ENCODE measurements around the gene GRIA3.
"Not testable (repeated sequence)": the region's sequence is repeated elsewhere in the genome, so short reads cannot be mapped to it uniquely, and the experiment has no call there.

Gene GRIA3

DNA sequence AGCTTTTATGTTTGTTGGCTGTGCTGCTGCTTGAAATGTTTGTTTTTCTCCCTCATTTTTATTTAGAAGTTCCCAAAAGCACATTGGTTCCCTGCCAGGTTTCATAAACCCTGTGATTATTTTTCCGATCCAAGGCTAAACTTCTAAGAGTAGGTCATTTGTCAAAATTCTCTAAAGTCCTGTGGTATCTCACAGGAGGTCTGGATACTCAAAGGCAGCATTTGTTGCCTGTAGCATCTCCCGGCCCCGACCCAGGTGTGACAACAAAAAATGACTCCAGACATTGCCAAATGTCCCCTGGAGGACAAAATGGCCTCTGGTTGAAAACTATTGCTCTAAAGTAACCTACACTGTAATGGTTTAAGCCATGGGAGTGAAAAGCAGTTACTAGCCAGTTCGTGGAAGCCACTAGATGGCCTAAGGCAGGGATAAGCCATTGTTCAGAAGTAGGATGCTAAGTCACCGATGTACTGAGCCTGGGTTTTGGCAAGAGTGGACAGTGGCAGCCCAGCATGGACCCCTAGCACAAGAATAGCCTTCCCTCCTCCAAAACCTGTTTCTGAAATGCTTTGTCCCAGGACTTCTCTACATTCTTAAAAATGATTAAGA, 292.6 kb downstream of the GRIA3 start:
- no peak for DNase-seq

DNA sequence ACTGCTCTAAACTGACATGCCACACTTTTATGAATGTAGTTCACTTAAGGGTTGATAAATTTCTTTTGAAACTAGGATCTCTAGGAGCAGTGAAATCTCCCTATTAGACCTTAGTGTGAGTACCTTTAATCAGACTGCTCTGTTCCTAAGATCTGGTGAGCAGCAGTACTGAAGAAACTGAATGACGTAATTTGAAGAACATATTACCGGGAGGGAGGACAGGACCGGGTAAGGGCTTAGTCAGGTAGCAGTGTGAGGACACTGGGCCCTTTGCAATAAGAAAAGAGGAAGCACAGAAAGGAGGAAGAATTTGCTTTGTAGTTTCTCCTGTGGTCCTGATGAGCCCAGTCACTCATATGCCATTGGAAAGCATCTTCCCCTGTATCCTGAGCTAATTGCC, 293.6 kb downstream of the GRIA3 start:
- DNase-seq: no peak

DNA sequence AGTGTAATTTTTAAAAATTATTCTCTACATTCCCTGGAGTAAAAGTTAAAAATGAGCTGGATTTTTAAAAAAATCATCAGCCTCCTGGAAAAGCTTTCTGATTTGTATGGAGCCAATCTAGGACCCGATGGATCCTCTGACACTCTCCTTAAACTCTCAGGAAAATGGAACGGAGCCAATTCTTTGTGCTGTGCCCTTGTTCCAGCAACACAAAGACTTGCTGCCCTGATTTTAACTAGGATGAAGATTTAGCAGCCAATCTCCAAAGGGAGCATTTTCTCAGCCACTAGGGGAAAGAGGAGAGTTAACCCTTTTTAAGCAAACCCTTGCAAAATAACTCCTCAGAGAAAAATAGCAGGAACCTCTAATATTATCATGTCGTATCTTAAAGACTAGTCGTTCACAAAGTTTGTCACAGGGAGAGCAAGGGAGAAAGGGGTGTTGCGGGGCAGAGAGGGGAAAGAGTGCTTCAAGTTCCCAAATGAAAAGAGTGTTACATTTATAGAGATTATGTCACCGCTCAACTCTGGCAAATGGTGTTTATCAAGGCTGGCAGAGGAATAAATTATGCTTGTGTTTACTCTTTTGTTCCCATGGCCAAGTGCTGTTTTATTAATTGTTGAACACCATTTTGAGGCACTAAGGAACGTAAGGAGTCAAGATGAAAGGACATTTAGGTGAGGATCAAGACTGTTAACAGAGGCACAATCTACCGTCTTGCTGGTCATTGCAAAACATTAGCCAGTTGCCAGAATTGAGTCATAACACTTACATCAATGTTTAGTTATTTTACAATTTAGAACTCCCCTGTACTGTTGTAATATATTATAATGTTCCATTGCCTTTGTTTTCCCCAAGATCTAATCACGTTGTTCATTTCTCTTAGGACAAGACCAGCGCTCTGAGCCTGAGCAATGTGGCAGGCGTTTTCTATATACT, 298.1 kb downstream of the GRIA3 start:
- DNase-seq: no peak

DNA sequence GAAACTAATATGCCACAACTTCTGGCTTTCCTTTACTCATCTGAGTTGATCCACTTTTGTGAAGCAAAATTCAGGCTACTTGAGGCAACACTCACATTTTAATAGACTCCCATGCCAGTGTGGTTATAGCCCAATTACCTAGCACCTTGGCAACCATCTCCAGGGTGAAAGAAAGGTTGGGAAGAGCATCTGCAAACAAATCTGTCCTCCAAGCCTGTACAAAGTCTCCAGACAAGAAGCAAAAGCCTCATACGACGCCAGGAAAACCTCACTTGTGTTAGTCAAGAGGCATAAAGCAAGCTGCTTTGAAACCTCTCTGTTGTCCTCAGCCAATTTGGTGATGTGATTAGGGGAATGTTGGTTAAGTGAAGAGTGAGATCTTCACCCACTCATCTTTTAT, 302.2 kb downstream of the GRIA3 start:
- no peak for DNase-seq

DNA sequence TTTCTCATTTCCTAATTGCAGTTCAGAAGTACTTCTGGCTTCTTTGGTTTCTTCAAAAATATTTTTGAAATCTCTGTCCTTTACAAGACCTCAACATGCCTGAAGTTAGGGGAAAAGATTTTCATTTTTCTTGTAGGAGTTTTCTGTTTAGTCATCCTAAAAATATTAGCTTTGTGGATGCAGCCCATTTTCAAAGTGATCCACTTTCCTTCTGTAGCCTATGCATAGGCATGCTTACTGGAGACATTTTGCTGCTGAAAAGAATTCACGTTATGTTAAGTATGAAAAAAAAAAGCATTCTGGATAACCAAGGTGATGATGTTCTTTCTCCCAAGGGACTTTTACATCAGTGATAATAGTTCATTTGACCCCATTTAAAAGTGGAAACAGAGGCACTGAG, 303.2 kb downstream of the GRIA3 start:
- no peak for DNase-seq

DNA sequence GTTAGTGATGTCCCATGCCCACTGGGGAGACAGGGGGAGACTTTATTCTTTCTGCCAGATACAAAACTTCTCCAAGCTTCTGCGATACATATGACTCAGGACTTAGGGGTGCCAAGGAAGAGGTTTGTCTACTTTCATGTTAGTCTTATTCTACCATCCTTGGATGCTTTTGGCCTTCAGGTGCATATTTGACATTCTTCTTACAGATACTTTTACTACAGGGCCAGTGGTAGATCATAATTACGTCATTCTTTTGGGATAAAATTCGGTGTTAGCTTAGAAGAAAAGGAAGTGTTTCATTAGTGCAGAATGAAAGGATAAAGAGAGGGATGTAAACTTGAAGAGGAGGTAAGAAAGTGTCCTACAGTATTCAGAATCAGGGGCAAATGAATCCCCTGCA, 303.6 kb downstream of the GRIA3 start:
- no peak for DNase-seq

DNA sequence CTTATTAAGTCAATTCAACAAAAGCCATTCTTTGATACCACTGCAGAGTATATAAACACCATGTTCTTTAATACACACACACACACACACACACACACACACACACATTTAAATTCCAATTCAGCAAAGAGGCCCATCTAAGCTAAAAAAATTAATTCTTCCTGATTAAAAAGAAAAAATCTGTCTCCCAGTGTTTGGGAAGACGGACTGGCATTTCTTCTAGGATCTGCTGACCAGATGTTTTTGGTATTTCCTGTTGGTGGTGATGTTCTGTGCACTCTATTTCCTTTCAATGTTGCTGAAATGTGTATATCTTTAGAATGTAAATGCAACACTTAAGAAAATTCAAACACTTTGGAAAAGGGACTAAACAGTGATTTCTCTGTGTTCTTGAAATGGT, 304.9 kb downstream of the GRIA3 start:
- DNase-seq: no peak

DNA sequence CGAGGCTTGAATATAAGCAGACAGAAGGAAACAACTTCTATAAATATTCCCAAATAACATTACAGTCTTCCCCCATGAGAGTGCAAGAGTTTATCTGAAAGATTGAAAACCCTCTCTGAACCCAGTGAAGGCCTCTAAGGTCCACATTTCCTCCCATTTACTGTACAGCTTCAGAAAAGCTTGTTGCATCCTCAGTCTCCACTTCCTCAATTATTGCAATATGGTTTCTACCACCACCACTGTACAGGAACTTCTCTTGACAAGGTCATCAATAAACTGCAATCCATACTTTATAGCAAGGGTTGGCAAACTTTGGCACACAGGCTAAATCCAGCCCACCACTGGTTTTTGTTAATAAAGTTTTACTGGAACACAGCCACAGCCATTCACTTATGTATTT, 309.8 kb downstream of the GRIA3 start:
- DNase-seq: no peak

DNA sequence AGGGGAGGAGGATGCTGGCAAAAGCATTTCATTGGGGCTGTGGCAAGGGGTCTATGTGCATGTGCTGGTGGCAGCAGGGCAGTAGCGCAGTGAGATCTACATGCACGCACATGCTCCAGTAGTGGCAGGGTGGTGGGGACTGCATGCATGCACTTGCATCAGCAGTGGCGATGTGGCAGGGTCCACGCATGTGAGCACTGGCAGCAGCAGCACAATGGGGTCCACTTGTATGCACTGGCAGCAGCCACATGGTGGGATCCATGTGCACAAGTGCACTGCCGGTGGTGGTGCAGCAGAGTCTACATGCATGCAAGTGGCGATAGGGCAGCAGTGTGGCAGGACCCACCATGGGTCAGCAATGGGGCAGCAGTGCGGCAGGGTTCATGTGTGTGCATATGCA, 315.7 kb downstream of the GRIA3 start:
- no peak for DNase-seq

DNA sequence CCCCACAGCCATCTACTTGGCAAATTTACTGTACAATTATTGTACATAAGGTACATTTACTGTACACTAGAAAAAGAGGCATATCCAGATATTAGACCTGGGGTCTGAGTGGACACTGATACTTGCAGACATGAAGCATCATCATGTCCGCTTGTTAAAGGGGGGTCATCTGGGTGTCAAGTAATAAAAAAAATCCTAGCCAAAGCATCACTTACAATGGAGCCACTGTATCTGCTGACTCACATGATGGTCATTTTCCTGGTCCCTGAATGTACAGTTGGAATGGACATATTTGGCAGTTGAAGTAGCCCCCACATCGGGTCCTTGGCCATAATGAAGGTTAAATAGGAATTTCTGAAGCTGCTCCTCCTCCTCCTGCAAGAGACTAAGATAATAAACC, 320.0 kb downstream of the GRIA3 start:
- no peak for DNase-seq

DNA sequence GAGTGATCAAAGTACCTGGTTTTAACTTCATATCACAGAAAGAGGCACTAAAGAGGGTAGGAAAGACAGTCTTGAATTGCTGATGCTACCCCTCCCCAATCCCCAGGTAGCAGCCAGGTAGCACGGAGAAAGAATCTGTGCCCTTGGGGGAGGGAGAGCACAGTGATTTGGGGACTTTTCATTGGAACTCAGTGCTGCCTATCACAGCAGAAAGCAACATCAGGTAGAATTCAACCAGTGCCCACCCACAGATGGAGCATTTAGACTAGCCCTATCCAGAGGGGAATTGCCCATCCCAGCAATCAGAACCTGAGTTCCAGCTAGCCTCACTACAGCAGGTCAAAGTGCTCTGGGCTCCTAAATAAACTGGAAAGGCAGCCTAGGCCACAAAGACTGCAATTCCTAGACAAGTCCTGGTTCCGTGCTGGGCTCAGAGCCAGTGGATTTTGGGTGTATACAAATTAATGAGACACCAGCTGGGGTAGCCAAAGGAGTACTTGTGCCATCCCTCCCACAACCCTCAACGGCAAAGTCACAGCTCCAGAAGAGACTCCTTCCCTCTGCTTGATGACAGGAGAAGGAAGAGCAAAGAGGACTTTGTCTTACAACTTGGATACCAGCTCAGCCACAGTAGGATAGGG, 320.7 kb downstream of the GRIA3 start:
- DNase-seq: no peak

DNA sequence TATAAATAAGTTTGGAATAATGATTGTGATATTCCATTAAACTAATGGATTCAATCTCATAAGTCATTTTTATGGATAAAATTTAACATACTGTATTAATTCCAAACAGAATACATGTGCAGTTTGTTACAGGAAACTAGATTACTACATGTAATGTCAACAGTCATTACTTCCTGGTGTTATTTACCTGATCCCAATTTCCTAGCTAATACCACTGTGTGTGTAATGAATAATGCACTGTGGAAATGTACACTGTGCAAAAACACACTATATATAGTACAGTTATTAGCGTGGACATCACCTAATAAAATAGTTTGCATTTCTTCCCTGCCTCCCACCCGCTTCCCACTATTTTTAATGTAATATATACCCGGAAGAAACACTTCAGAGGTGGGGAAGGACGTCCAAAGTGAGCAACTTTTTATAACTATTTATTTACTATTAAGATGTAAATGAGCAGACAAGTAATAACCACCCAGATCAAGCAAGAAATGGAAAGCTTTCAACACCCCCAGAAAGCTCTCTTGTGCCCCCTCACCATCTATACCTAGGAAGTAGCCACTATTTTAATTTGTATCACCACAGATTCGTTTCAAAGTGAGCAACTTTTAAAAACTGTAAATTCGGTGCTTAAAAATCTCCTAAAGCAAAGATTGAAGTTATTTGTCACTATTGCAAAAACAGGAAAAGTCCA, 329.7 kb downstream of the GRIA3 start:
- DNase-seq: no peak

DNA sequence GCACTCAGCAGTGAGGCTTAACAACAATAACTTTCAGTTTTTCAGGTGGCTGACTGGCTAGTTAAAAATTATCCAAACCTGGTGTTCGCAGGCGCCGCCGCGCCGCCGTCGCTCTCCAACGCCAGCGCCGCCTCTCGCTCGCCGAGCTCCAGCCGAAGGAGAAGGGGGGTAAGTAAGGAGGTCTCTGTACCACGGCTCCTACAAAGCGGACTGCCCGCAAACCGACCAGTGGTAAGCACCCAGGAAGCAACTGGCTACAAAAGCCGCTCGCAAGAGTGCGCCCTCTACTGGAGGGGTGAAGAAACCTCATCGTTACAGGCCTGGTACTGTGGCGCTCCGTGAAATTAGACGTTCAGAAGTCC, 330.2 kb downstream of the GRIA3 start:
- not testable (repeated sequence) for DNase-seq

DNA sequence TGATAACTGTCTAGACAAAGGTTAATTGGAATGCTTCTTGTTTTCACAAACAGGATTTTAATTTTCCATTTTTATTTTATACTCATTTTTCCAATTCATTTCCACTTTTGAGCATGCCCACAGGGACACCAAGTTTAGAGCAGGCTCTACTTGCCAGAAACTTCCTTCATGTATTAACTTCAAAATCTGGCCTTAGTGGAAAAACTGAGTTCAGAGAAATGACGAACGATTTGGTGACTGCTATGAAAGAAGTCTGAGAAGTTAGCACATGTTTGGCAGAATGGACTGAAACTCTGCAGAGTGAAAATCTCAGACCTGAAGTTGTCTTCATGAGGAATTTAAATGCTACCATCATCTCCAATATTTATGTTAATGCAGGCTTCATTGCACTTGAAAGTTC, 334.7 kb downstream of the GRIA3 start:
- no peak for DNase-seq

DNA sequence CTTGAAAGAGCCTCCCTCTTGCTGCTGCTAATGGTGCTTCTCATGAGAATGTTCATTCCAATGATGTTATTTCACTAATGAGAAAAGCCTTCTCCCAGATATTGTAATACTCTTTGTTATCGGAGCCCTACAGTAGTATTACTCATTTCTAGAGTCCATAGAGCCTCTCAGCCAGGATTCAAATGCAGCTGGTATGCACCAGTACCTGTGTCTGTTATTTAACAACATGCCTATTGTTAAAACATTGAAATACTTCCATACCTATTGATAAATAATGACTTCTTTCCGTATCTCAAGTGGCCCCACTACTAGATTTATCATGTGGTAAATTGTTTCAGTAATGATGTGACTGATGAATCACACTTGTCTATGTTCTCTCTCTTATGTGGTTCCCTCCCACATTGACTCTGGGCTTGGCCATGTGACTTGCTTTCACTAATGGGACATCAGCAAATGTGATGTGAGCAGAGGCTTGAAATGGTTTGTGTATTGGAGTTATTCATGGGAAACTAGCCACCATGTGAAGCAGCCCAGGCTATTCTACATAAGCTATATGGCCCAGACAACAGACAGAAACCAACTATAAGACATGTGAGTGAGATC, 341.1 kb downstream of the GRIA3 start:
- DNase-seq: no peak

DNA sequence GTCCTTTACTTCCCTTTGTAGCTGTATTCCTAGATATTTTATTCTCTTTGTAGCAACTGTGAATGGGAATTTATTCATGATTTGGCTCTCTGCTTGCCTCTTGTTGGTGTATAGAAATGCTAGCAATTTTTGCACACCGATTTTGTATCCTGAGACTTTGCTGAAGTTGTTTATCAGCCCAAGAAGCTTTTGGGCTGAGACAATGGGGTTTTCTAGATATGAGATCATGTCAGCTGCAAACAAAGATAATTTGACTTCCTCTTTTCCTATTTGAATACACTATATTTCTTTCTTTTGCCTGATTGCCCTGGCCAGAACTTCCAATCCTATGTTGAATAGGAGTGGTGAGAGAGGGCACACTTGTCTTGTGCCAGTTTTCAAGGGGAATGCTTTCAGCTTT, 346.6 kb downstream of the GRIA3 start:
- not testable (repeated sequence) for DNase-seq
